Measurements from ENCODE around the gene TNFAIP8L2. TPM values are rescaled to one million over a fixed set of nuclear protein-coding genes. Genes with fewer than 3 reads are reported as not detected.
"Not testable (repeated sequence)": the region's sequence is repeated elsewhere in the genome, so short reads cannot be mapped to it uniquely, and the experiment has no call there.

The TNFAIP8L2 gene
- total RNA-seq, 1 donor from 2014 or later: not detected

- TF ChIP-seq CTCF (conservative IDR thresholded peaks at IDR 0.05): no peak
- Mint-ChIP-seq H3K4me3 (no peak overlapping the region), H3K27me3 (ENCODE audit: low read depth) (peaks cover 25% of the 10 kb centered on the region), H3K4me1 (peaks cover 33% of the 10 kb centered on the region), H3K27ac (ENCODE audit: unreplicated experiment) (no peak overlapping the region), H3K9me3 (no peaks in the 10 kb centered on the region), H3K36me3 (ENCODE audit: low read depth) (no peaks in the 10 kb centered on the region)
- DNase-seq (ENCODE audit: low read depth, low spot score): no peak
Observed at GRCh38 chr1:151193304-151193703, 36.9 kb downstream of the TNFAIP8L2 start.

- Mint-ChIP-seq H3K27ac (ENCODE audit: unreplicated experiment) (no peak overlapping the region), H3K36me3 (ENCODE audit: low read depth) (no peaks in the 10 kb centered on the region), H3K27me3 (ENCODE audit: low read depth) (peaks cover 25% of the 10 kb centered on the region), H3K9me3 (no peaks in the 10 kb centered on the region), H3K4me1 (peaks cover 31% of the 10 kb centered on the region), H3K4me3 (peak overlapping the region; percentile 39)
- no peak for DNase-seq (ENCODE audit: low read depth, low spot score)
- TF ChIP-seq CTCF (conservative IDR thresholded peaks at IDR 0.05): no peak
Observed at GRCh38 chr1:151193856-151194255, 37.4 kb downstream of the TNFAIP8L2 start.

- not testable (repeated sequence) for H3K9me3 Mint-ChIP-seq; H3K27ac Mint-ChIP-seq (ENCODE audit: unreplicated experiment); H3K36me3 Mint-ChIP-seq (ENCODE audit: low read depth); DNase-seq (ENCODE audit: low read depth, low spot score)
- peaks cover 34% of the 10 kb centered on the region for H3K4me1 Mint-ChIP-seq
- H3K4me3 Mint-ChIP-seq: peak overlapping the region; percentile 52
- H3K27me3 Mint-ChIP-seq (ENCODE audit: low read depth): peaks cover 23% of the 10 kb centered on the region
Observed at GRCh38 chr1:151194894-151195594, 38.6 kb downstream of the TNFAIP8L2 start.

GRCh38 chr1:151196292-151196800 is 39.9 kb downstream of the TNFAIP8L2 start:
- DNase-seq (ENCODE audit: low read depth, low spot score): peak; percentile 44
- Mint-ChIP-seq H3K9me3 (no peaks in the 10 kb centered on the region), H3K27ac (ENCODE audit: unreplicated experiment) (no peak overlapping the region), H3K27me3 (ENCODE audit: low read depth) (peaks cover 18% of the 10 kb centered on the region), H3K36me3 (ENCODE audit: low read depth) (no peaks in the 10 kb centered on the region), H3K4me3 (peak overlapping the region; percentile 82), H3K4me1 (peaks cover 34% of the 10 kb centered on the region)
- peak; percentile 66 for TF ChIP-seq CTCF (conservative IDR thresholded peaks at IDR 0.05)

GRCh38 chr1:151197863-151198253 is 41.4 kb downstream of the TNFAIP8L2 start:
- peaks cover 34% of the 10 kb centered on the region for H3K4me1 Mint-ChIP-seq
- TF ChIP-seq CTCF (conservative IDR thresholded peaks at IDR 0.05): no peak
- peak overlapping the region; percentile 98 for H3K27ac Mint-ChIP-seq (ENCODE audit: unreplicated experiment)
- no peaks in the 10 kb centered on the region for H3K36me3 Mint-ChIP-seq (ENCODE audit: low read depth)
- peak overlapping the region; percentile 100 for H3K4me3 Mint-ChIP-seq
- H3K27me3 Mint-ChIP-seq (ENCODE audit: low read depth): peaks cover 13% of the 10 kb centered on the region
- H3K9me3 Mint-ChIP-seq: no peaks in the 10 kb centered on the region
- DNase-seq (ENCODE audit: low read depth, low spot score): no peak
